Measurements from ENCODE around the gene KMT2C. TPM values are rescaled to one million over a fixed set of nuclear protein-coding genes. Genes with fewer than 3 reads are reported as not detected.

KMT2C gene
- total and polyA plus RNA-seq, 2 of the 8 experiments (the other 6 are each of a cell fraction or from before 2014, with no cell fraction given): 9.1 to 40.8 TPM

GRCh38 chr7:152090747-152091146 lies 345.1 kb downstream of the KMT2C start:
- Histone ChIP-seq H2BK120ac (replicated peaks; ENCODE audit: low read depth, low read length) (no peak overlapping the region), H3K79me2 (ENCODE audit: control insufficient read depth in 1 of 2, insufficient read depth in 2 of 2, low read length in 2 of 2) (peaks cover 0 to 8% of the 10 kb centered on the region in 2 experiments; a peak in 1 of 4 replicates), H3K9ac (replicated peaks in 1 of 4; ENCODE audit: extremely low read depth in 1 of 4, low read depth in 3 of 4, low read length in 3 of 4) (no peak overlapping the region), H3K4ac (replicated peaks; ENCODE audit: insufficient read length, low read depth, low read length) (no peak overlapping the region), H2AFZ (ENCODE audit: low read length) (no peak overlapping the region), H3K27ac (ENCODE audit: low read depth, low read length) (no peak overlapping the region), H3K23ac (ENCODE audit: insufficient read length) (no peak overlapping the region), H3K27me3 (replicated peaks in 1 of 4; ENCODE audit: control insufficient read depth in 3 of 4, extremely low read depth in 1 of 4, insufficient read depth in 3 of 4, low read length in 3 of 4) (no peaks in the 10 kb centered on the region), H3K56ac (replicated peaks; ENCODE audit: insufficient read length, low read depth, low read length) (no peak overlapping the region), H4K91ac (replicated peaks; ENCODE audit: insufficient read length, low read length) (no peak overlapping the region), H3K14ac (ENCODE audit: insufficient read length) (no peak overlapping the region), H3K4me3 (ENCODE audit: extremely low read depth in 1 of 4, insufficient read depth in 2 of 4, low read depth in 3 of 4, low read length in 4 of 4) (no peak overlapping the region), H3K18ac (ENCODE audit: extremely low read depth, low read length) (no peak overlapping the region), H2AK5ac (ENCODE audit: low read depth, low read length) (no peak overlapping the region), H3K4me1 (replicated peaks in 1 of 4; ENCODE audit: control insufficient read depth in 3 of 4, insufficient read depth in 4 of 4, low read length in 3 of 4) (peaks cover 0 to 2% (median 0%) of the 10 kb centered on the region in 4 experiments; a peak in 1 of 7 replicates), H2BK5ac (ENCODE audit: low read depth, low read length) (no peak overlapping the region), H2BK12ac (ENCODE audit: low read depth, low read length) (no peak overlapping the region), H2BK15ac (ENCODE audit: low read length) (no peak overlapping the region), H4K20me1 (replicated peaks in 1 of 2; ENCODE audit: control insufficient read depth in 1 of 2, insufficient read depth in 2 of 2, low read length in 2 of 2) (peaks cover 0 to 2% of the 10 kb centered on the region in 2 experiments), H4K5ac (ENCODE audit: insufficient read length, low read depth, low read length) (no peak overlapping the region), H3K9me3 (ENCODE audit: insufficient read depth in 2 of 2, low read depth in 1 of 2, low read length in 1 of 2) (peaks cover 0 to 6% of the 10 kb centered on the region in 2 experiments; a peak in 1 of 4 replicates), H3K4me2 (ENCODE audit: insufficient read depth in 1 of 2, low read depth in 2 of 2, low read length in 2 of 2) (no peak overlapping the region), H3K36me3 (ENCODE audit: control insufficient read depth in 2 of 4, insufficient read depth in 4 of 4, low read length in 3 of 4) (peaks cover 0 to 5% (median 0%) of the 10 kb centered on the region in 4 experiments; a peak in 2 of 8 replicates), H3K79me1 (ENCODE audit: low read depth, low read length) (no peaks in the 10 kb centered on the region; the same call in 1 of the 2 replicates), H2BK20ac (ENCODE audit: low read length) (no peak overlapping the region), H4K8ac (ENCODE audit: extremely low read depth, insufficient read depth, low read length) (no peak overlapping the region), H3K23me2 (ENCODE audit: low read depth, low read length) (no peaks in the 10 kb centered on the region)
- DNase-seq (ENCODE audit: low read depth in 1 of 2, low spot score in 2 of 2) (no peak), FAIRE-seq (no peak)
- ChIA-PET CTCF (ENCODE audit: partially characterized antibody) (interaction anchor here (1.5 to 1.9 kb wide), 4 partner anchors 12 to 65 kb away, joined by 3 to 7 read pairs (median 4); no protein-coding TSS in a partner anchor), POLR2A (ENCODE audit: partially characterized antibody) (no interaction called here)
- WGBS, 2 experiments (ENCODE audit: extremely low coverage in 1 of 2, insufficient coverage in 1 of 2, insufficient read length in 1 of 2, insufficient replicate concordance in 2 of 2, low coverage in 1 of 2, low lambda C conversion rate in 2 of 2, missing lambda C conversion rate in 1 of 2): 88% methylated on average over 6 of the region's 6 CpGs; no CpG with 5 or more reads in 1 of the 2 experiments
- TF ChIP-seq JUND (IDR thresholded peaks at IDR 0.05; ENCODE audit: low read length) (no peak), SIX5 (IDR thresholded peaks at IDR 0.05; ENCODE audit: low read depth, low read length) (no peak), TAF1 (IDR thresholded peaks at IDR 0.05; ENCODE audit: low read depth, low read length) (no peak), PHF8 (conservative IDR thresholded peaks at IDR 0.05; ENCODE audit: low read depth, low read length) (no peak), SIN3A (conservative IDR thresholded peaks at IDR 0.05 in 1 of 2, IDR thresholded peaks at IDR 0.05 in 1 of 2; ENCODE audit: low read depth in 1 of 2, low read length in 2 of 2) (no peak), CEBPB (IDR thresholded peaks at IDR 0.05; ENCODE audit: low read depth, low read length) (no peak), CTCF (IDR thresholded peaks at IDR 0.05; ENCODE audit: control extremely low read depth in 1 of 3, insufficient read depth in 1 of 3, low read depth in 1 of 3, low read length in 3 of 3) (no peak), BACH1 (IDR thresholded peaks at IDR 0.05; ENCODE audit: low read length) (no peak), TAF7 (optimal IDR thresholded peaks at IDR 0.05; ENCODE audit: borderline replicate concordance, low read depth, low read length) (no peak), ASH2L (IDR thresholded peaks at IDR 0.05; ENCODE audit: low read length) (no peak), HDAC2 (IDR thresholded peaks at IDR 0.05; ENCODE audit: borderline replicate concordance in 1 of 2, low read depth in 2 of 2, low read length in 2 of 2) (no peak), EGR1 (IDR thresholded peaks at IDR 0.05; ENCODE audit: borderline replicate concordance, low read depth, low read length) (no peak)

All from H1 (cell line).